DOHH2 (cell line): ENCODE measurements around the gene ABHD13.

Source experiments
- CTCF ChIP-seq: fragments of 200-600 bp; sonication (generic); IDR thresholded peaks from one replicate; pipeline ENCODE4 v1.5.1; 2014; ENCODE audit warnings: antibody characterized with exemption, mild to moderate bottlenecking, low read depth, low read length; ENCODE audit not compliant: poor library complexity, severe bottlenecking
- EZH2phosphoT487 ChIP-seq: fragments of 200-600 bp; sonication (generic); IDR thresholded peaks from 2 replicates; pipeline ENCODE4 v1.6.1; 2017; ENCODE audit warnings: borderline replicate concordance, mild to moderate bottlenecking, antibody characterized with exemption, low read length, moderate library complexity, mixed read lengths

GRCh38 chr13:108249150-108249549 is 31.0 kb downstream of the ABHD13 start:
- TF ChIP-seq CTCF (no peak), EZH2phosphoT487 (no peak)
